Esophagus squamous epithelium (tissue), 5 donors: ENCODE data around the gene MRM2. TPM values are rescaled to one million over a fixed set of nuclear protein-coding genes. Genes with fewer than 3 reads are reported as not detected.

Experiments used
- DNase-seq: peaks from one replicate; lab custom pipeline; 2025; lab: John Stamatoyannopoulos, UW
- H3K27ac ChIP-seq, 4 donors: fragments of 200-600 bp; sonication (generic); one replicate each; pipeline ENCODE4 v1.5.1; 2016 to 2019; ENCODE audit warnings: mild to moderate bottlenecking in 1 of 4
- H3K27me3 ChIP-seq, 4 donors: fragments of 200-600 bp; sonication (generic); 1 replicate in 3 of 4; 2 replicates in 1 of 4; pipeline versions ENCODE4 v1.5.1 to v1.6.0; 2017 to 2021; ENCODE audit warnings: antibody characterized with exemption in 1 of 4
- H3K36me3 ChIP-seq, 3 donors: fragments of 200-600 bp; sonication (generic); one replicate each; pipeline ENCODE4 v1.5.1; 2016 to 2019
- H3K4me1 ChIP-seq, 3 donors: fragments of 200-600 bp; sonication (generic); one replicate each; pipeline ENCODE4 v1.5.1; 2017 to 2019
- H3K4me3 ChIP-seq, 4 donors: fragments of 200-600 bp; sonication (generic); 1 replicate in 3 of 4; 2 replicates in 1 of 4; pipeline ENCODE4 v1.5.1; 2016 to 2019; ENCODE audit warnings: mild to moderate bottlenecking in 2 of 4, moderate library complexity in 1 of 4
- H3K9me3 ChIP-seq, 3 donors: fragments of 200-600 bp; sonication (generic); one replicate each; pipeline ENCODE4 v1.5.1; 2016 to 2019
- POLR2A ChIP-seq, 4 donors: fragments of 450-650 bp; IDR thresholded peaks; one replicate each; pipeline ENCODE4 v1.6.1; 2017; ENCODE audit warnings: antibody characterized with exemption in 4 of 4, mild to moderate bottlenecking in 4 of 4, moderate library complexity in 3 of 4
- WGBS, 2 donors: methylation state at CpG; one replicate each; pipeline ENCODE4 v1.1.5; 2018; 5-methylcytosine and 5-hydroxymethylcytosine counted together
- intact Hi-C: fragments of 100-400 bp; cut with DNase I; formaldehyde crosslinking; loops from one replicate; pipeline ENCODE4 v1.15.0; 2022
- total RNA-seq, 4 donors: library from RNA; depleted of rRNA; stranded (reverse); fragments of >200 nt; gene quantifications; one replicate each; pipeline ENCODE4 v1.1.0, GENCODE V29; 2016
- TF ChIP-seq, protein P1 (sequence below), 6 experiments: fragments of 450-650 bp in 4 of 6; fragments of 200-600 bp in 2 of 6; sonication (generic) in 2 of 6; IDR thresholded peaks; one replicate each; pipeline ENCODE4 v1.5.1; 2016 to 2019; ENCODE audit warnings: antibody characterized with exemption in 6 of 6, mild to moderate bottlenecking in 4 of 6, moderate library complexity in 4 of 6
- donor health status: DM: yes; HTN: yes; CAD: no.

MRM2 gene
- total RNA-seq, 4 donors from 2014 or later, result 16.8 to 31.5 (median 17.9) TPM

DNA sequence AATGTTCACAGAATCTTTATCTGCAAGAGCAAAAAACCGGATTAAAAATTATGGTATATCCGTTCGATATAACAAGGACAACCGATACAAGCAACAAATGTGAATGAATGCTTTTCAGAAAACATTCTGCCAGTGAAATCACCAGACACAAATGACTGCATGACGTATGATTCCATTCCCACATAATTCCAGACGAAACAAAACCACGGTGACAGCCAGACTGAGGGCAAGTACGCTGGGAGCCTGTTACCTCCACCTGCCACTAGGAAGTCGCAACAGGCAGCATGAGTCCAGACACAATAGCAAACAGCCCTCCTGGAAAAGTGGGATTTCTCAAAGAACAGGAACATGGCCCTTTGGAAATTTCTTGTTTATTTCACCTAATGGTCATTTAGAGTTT lies 51.0 kb downstream of the MRM2 start:
- H3K27ac ChIP-seq, result no peak overlapping the region
- H3K36me3 ChIP-seq, result peaks cover 0 to 19% (median 0%) of the 10 kb centered on the region in 3 donors
- H3K27me3 ChIP-seq, result no peaks in the 10 kb centered on the region
- peaks cover 0 to 10% (median 4%) of the 10 kb centered on the region in 3 donors for H3K4me1 ChIP-seq
- peaks cover 0 to 4% (median 0%) of the 10 kb centered on the region in 3 donors for H3K9me3 ChIP-seq
- intact Hi-C loops, result no loop called here
- DNase-seq, result no peak
- TF ChIP-seq, protein P1, sequence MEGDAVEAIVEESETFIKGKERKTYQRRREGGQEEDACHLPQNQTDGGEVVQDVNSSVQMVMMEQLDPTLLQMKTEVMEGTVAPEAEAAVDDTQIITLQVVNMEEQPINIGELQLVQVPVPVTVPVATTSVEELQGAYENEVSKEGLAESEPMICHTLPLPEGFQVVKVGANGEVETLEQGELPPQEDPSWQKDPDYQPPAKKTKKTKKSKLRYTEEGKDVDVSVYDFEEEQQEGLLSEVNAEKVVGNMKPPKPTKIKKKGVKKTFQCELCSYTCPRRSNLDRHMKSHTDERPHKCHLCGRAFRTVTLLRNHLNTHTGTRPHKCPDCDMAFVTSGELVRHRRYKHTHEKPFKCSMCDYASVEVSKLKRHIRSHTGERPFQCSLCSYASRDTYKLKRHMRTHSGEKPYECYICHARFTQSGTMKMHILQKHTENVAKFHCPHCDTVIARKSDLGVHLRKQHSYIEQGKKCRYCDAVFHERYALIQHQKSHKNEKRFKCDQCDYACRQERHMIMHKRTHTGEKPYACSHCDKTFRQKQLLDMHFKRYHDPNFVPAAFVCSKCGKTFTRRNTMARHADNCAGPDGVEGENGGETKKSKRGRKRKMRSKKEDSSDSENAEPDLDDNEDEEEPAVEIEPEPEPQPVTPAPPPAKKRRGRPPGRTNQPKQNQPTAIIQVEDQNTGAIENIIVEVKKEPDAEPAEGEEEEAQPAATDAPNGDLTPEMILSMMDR (IDR thresholded peaks at IDR 0.05), result no peak
- no peak for TF ChIP-seq POLR2A (IDR thresholded peaks at IDR 0.05)
- H3K4me3 ChIP-seq, result no peak overlapping the region
- 96% methylated on average over 9 of the region's 9 CpGs for WGBS, 2 donors

DNA sequence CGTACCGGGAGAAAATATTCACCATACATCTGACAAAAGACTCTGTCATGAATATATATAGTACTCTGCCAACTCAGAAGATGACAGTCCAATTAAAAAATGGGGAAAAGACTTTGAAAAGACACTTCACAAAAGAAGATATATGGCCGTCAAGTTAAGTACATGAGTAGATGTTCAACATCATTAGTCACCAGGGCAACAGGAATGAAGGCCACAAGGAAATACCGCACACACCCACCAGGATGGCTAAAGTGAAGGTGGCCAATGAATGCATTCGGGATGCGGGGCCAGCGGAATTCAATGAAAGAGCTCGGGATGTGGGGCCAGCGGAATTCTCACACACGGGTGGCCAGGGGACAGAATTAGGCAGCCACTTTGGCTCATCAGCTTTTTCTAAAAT lies 51.5 kb downstream of the MRM2 start:
- intact Hi-C loops, result no loop called here
- Histone ChIP-seq H3K27ac (no peak overlapping the region), H3K4me3 (no peak overlapping the region), H3K36me3 (peaks cover 0 to 15% (median 0%) of the 10 kb centered on the region in 3 donors), H3K27me3 (no peaks in the 10 kb centered on the region), H3K9me3 (peaks cover 0 to 4% (median 0%) of the 10 kb centered on the region in 3 donors), H3K4me1 (peaks cover 0 to 6% (median 0%) of the 10 kb centered on the region in 3 donors)
- WGBS, 2 donors, result 89 to 92% methylated on average over 10 of the region's 10 CpGs
- TF ChIP-seq POLR2A (IDR thresholded peaks at IDR 0.05), result no peak
- TF ChIP-seq, protein P1 (IDR thresholded peaks at IDR 0.05), result no peak
- no peak for DNase-seq

DNA sequence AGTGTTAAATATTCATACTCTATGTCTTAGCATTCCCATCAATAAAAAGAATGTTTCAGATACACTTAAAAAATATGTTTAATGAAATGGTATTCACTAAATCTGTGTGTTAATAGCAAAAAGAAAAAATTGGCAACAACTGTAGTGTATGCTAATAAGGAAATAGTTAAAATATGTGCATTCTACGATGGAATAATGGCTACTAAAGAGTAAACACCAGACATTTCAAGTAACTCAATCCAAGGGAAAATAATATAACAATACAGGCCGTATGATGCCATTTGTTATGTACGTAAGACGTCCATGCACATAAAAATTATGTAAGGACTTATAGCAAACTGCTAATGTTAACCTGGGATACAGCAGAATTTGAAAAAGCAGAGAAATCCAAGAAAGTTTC lies 55.8 kb downstream of the MRM2 start:
- DNase-seq, result no peak
- Histone ChIP-seq H3K9me3 (peaks cover 0 to 4% (median 0%) of the 10 kb centered on the region in 3 donors), H3K36me3 (peaks cover 0 to 11% (median 0%) of the 10 kb centered on the region in 3 donors), H3K27me3 (no peaks in the 10 kb centered on the region), H3K4me3 (no peak overlapping the region), H3K4me1 (no peaks in the 10 kb centered on the region), H3K27ac (no peak overlapping the region)
- TF ChIP-seq, protein P1 (IDR thresholded peaks at IDR 0.05), result no peak
- TF ChIP-seq POLR2A (IDR thresholded peaks at IDR 0.05), result no peak
- intact Hi-C loops, result no loop called here
- WGBS, 2 donors, result 76 to 86% methylated on average over 4 of the region's 4 CpGs

DNA sequence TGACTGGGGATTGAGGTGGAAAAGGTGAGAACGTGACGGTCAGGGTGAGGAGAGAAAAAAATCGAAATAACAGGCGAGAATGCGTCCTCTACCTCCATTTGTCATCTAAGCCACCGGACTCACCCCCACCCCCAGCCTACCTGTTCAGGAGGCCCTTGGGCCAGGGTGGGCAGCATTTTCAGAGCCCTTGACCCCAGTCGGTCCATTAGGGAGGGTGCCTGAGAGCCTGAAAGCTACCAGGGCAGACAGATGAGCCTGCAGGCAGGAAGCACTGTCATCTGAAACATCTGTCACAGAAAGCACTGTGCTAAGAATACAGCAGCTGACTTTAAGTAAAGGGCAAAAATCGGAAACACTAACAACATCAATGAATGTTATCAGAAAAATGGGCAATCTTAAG lies 56.3 kb downstream of the MRM2 start:
- no peaks in the 10 kb centered on the region for H3K4me1 ChIP-seq
- H3K27ac ChIP-seq, result no peak overlapping the region
- DNase-seq, result no peak
- peaks cover 0 to 6% (median 0%) of the 10 kb centered on the region in 3 donors for H3K36me3 ChIP-seq
- H3K4me3 ChIP-seq, result no peak overlapping the region
- H3K9me3 ChIP-seq, result peaks cover 0 to 4% (median 0%) of the 10 kb centered on the region in 3 donors
- H3K27me3 ChIP-seq, result no peaks in the 10 kb centered on the region
- intact Hi-C loops, result no loop called here
- 83 to 95% methylated on average over 6 to 8 of the region's 8 CpGs for WGBS, 2 donors
- no peak for TF ChIP-seq POLR2A (IDR thresholded peaks at IDR 0.05)
- TF ChIP-seq, protein P1 (IDR thresholded peaks at IDR 0.05), result no peak

Other genes starting within 250 kb of the MRM2 start
- gene MAD1L1, start 9.3 kb downstream of the MRM2 start, total RNA-seq, result 10 to 100 TPM; 16.6 to 40.4 (median 30.2) TPM
- 10 to 100 TPM; 16.3 to 51.7 (median 28.2) TPM for gene NUDT1, start within 50 bp of the MRM2 start, total RNA-seq
- gene SNX8, start 72.2 kb upstream of the MRM2 start, total RNA-seq, result 10 to 100 TPM in 3 of 4 donors, 1 to 10 TPM in 1; 4.7 to 17.9 (median 12.5) TPM
- gene EIF3B, start 112.6 kb upstream of the MRM2 start, total RNA-seq, result 100 to 1,000 TPM; 127 to 155 (median 136) TPM
- 10 to 100 TPM in 1 of 4 donors, 1 to 10 TPM in 3; 1.5 to 11.8 (median 5.0) TPM for gene CHST12, start 161.4 kb upstream of the MRM2 start, total RNA-seq
- gene GRIFIN, start 234.2 kb upstream of the MRM2 start, total RNA-seq, result not detected